Activated naive CD4-positive, alpha-beta T cell treated with anti-CD3 and anti-CD28 coated beads, Interleukin-2, amount 50 U/mL, for 24 hours (primary cell): ENCODE measurements around the gene SSTR3.

Source experiments
- H3K27ac Mint-ChIP-seq: one replicate; pipeline ENCODE4 v1.8.0; 2021; ENCODE audit warnings: mild to moderate bottlenecking, mixed read lengths
- H3K27me3 Mint-ChIP-seq: one replicate; pipeline ENCODE4 v1.8.0; 2021; ENCODE audit warnings: mixed read lengths
- H3K36me3 Mint-ChIP-seq: one replicate; pipeline ENCODE4 v1.8.0; 2021; ENCODE audit warnings: mixed read lengths
- H3K4me1 Mint-ChIP-seq: one replicate; pipeline ENCODE4 v1.8.0; 2021; ENCODE audit warnings: mixed read lengths
- H3K4me3 Mint-ChIP-seq: one replicate; pipeline ENCODE4 v1.8.0; 2021; ENCODE audit warnings: mild to moderate bottlenecking, mixed read lengths
- H3K9me3 Mint-ChIP-seq: one replicate; pipeline ENCODE4 v1.8.0; 2021; ENCODE audit warnings: mixed read lengths

Gene SSTR3

GRCh38 chr22:37245740-37246139 lies 33.5 kb upstream of the SSTR3 start:
- H3K4me1 Mint-ChIP-seq = peaks cover 21% of the 10 kb centered on the region
- H3K9me3 Mint-ChIP-seq = no peaks in the 10 kb centered on the region
- no peak overlapping the region for H3K27ac Mint-ChIP-seq
- H3K27me3 Mint-ChIP-seq = no peaks in the 10 kb centered on the region
- no peak overlapping the region for H3K4me3 Mint-ChIP-seq
- peaks cover 6% of the 10 kb centered on the region for H3K36me3 Mint-ChIP-seq

GRCh38 chr22:37244922-37245722 lies 32.8 kb upstream of the SSTR3 start:
- no peaks in the 10 kb centered on the region for H3K27me3 Mint-ChIP-seq
- H3K4me1 Mint-ChIP-seq = peaks cover 27% of the 10 kb centered on the region
- H3K4me3 Mint-ChIP-seq = peak overlapping the region; percentile 86
- H3K9me3 Mint-ChIP-seq = no peaks in the 10 kb centered on the region
- peaks cover 11% of the 10 kb centered on the region for H3K36me3 Mint-ChIP-seq
- H3K27ac Mint-ChIP-seq = peak overlapping the region; percentile 93

GRCh38 chr22:37244114-37244921 lies 32.0 kb upstream of the SSTR3 start, which contains the start of gene RAC2:
TSS of gene RAC2 (minus strand) at chr22:37244269. CDS start at chr22:37244148, 121 bp downstream.
- peaks cover 35% of the 10 kb centered on the region for H3K4me1 Mint-ChIP-seq
- no peaks in the 10 kb centered on the region for H3K27me3 Mint-ChIP-seq
- peak within 1 kb of the TSS; percentile 93 for H3K27ac Mint-ChIP-seq

GRCh38 chr22:37243402-37244113 lies 31.3 kb upstream of the SSTR3 start:
- H3K27me3 Mint-ChIP-seq = no peaks in the 10 kb centered on the region
- no peaks in the 10 kb centered on the region for H3K9me3 Mint-ChIP-seq
- H3K4me3 Mint-ChIP-seq = peak overlapping the region; percentile 86
- H3K36me3 Mint-ChIP-seq = peaks cover 14% of the 10 kb centered on the region
- H3K27ac Mint-ChIP-seq = peak overlapping the region; percentile 93
- H3K4me1 Mint-ChIP-seq = peaks cover 43% of the 10 kb centered on the region

More at GRCh38 chr22:37244114-37244921, 32.0 kb upstream of the SSTR3 start, which contains the start of gene RAC2:
- no peaks in the 10 kb centered on the region for H3K9me3 Mint-ChIP-seq
- peaks cover 11% of the 10 kb centered on the region for H3K36me3 Mint-ChIP-seq
- H3K4me3 Mint-ChIP-seq = peak within 1 kb of the TSS; percentile 86

- H3K9me3 Mint-ChIP-seq = no peaks in the 10 kb centered on the region
- H3K4me3 Mint-ChIP-seq = peak overlapping the region; percentile 86
- H3K27ac Mint-ChIP-seq = peak overlapping the region; percentile 84
- H3K27me3 Mint-ChIP-seq = no peaks in the 10 kb centered on the region
- H3K36me3 Mint-ChIP-seq = peaks cover 20% of the 10 kb centered on the region
- H3K4me1 Mint-ChIP-seq = peaks cover 54% of the 10 kb centered on the region
These were observed 30.2 kb upstream of the SSTR3 start for GRCh38 chr22:37242395-37242918.

- no peaks in the 10 kb centered on the region for H3K27me3 Mint-ChIP-seq
- H3K4me3 Mint-ChIP-seq = peak overlapping the region; percentile 86
- H3K9me3 Mint-ChIP-seq = no peaks in the 10 kb centered on the region
- H3K4me1 Mint-ChIP-seq = peaks cover 63% of the 10 kb centered on the region
- H3K36me3 Mint-ChIP-seq = peaks cover 22% of the 10 kb centered on the region
- H3K27ac Mint-ChIP-seq = peak overlapping the region; percentile 84
These were observed 29.3 kb upstream of the SSTR3 start for GRCh38 chr22:37241351-37242142.

GRCh38 chr22:37240941-37241320 lies 28.7 kb upstream of the SSTR3 start:
- Mint-ChIP-seq H3K9me3 (no peaks in the 10 kb centered on the region), H3K4me3 (peak overlapping the region; percentile 86), H3K4me1 (peaks cover 69% of the 10 kb centered on the region), H3K27me3 (no peaks in the 10 kb centered on the region), H3K36me3 (peaks cover 25% of the 10 kb centered on the region), H3K27ac (peak overlapping the region; percentile 84)

- Mint-ChIP-seq H3K27me3 (no peaks in the 10 kb centered on the region), H3K4me3 (peak overlapping the region; percentile 86), H3K4me1 (peaks cover 75% of the 10 kb centered on the region), H3K27ac (peak overlapping the region; percentile 84), H3K9me3 (no peaks in the 10 kb centered on the region), H3K36me3 (peaks cover 26% of the 10 kb centered on the region)
These were observed 28.1 kb upstream of the SSTR3 start for GRCh38 chr22:37240240-37240940.

- H3K27me3 Mint-ChIP-seq = no peaks in the 10 kb centered on the region
- H3K4me1 Mint-ChIP-seq = peaks cover 79% of the 10 kb centered on the region
- H3K9me3 Mint-ChIP-seq = no peaks in the 10 kb centered on the region
- H3K36me3 Mint-ChIP-seq = peaks cover 28% of the 10 kb centered on the region
- H3K4me3 Mint-ChIP-seq = peak overlapping the region; percentile 86
- peak overlapping the region; percentile 97 for H3K27ac Mint-ChIP-seq
These were observed 27.3 kb upstream of the SSTR3 start for GRCh38 chr22:37239336-37240239.

- H3K9me3 Mint-ChIP-seq = no peaks in the 10 kb centered on the region
- peaks cover 95% of the 10 kb centered on the region for H3K4me1 Mint-ChIP-seq
- peaks cover 32% of the 10 kb centered on the region for H3K36me3 Mint-ChIP-seq
- peak overlapping the region; percentile 97 for H3K27ac Mint-ChIP-seq
- H3K27me3 Mint-ChIP-seq = no peaks in the 10 kb centered on the region
- peak overlapping the region; percentile 86 for H3K4me3 Mint-ChIP-seq
These were observed 25.3 kb upstream of the SSTR3 start for GRCh38 chr22:37237371-37238268.

GRCh38 chr22:37235897-37236607 lies 23.8 kb upstream of the SSTR3 start:
- no peaks in the 10 kb centered on the region for H3K27me3 Mint-ChIP-seq
- peak overlapping the region; percentile 86 for H3K4me3 Mint-ChIP-seq
- H3K9me3 Mint-ChIP-seq = no peaks in the 10 kb centered on the region
- H3K27ac Mint-ChIP-seq = peak overlapping the region; percentile 87
- H3K4me1 Mint-ChIP-seq = peaks cover 100% of the 10 kb centered on the region
- peaks cover 33% of the 10 kb centered on the region for H3K36me3 Mint-ChIP-seq
